Uterus (tissue), 2 donors: ENCODE measurements around the gene CCL14.

Experiments
- CTCF ChIP-seq, 4 experiments: fragments of 200-600 bp in 2 of 4; fragments of 450-650 bp in 2 of 4; sonication (generic) in 2 of 4; IDR thresholded peaks; one replicate each; pipeline ENCODE4 v1.5.1; 2016 to 2019; ENCODE audit warnings: antibody characterized with exemption in 4 of 4, mild to moderate bottlenecking in 2 of 4, moderate library complexity in 1 of 4
- POLR2A ChIP-seq, 2 donors: fragments of 450-650 bp; IDR thresholded peaks; one replicate each; pipeline ENCODE4 v1.6.1; 2016; ENCODE audit warnings: antibody characterized with exemption in 2 of 2, mild to moderate bottlenecking in 1 of 2, moderate library complexity in 1 of 2

GRCh38 chr17:36004594-36005108 lies 18.1 kb upstream of the CCL14 start:
- TF ChIP-seq POLR2A (IDR thresholded peaks at IDR 0.05), result no peak
- no peak for TF ChIP-seq CTCF (IDR thresholded peaks at IDR 0.05)
